ENCODE results near the gene TEF. TPM values are rescaled to one million over a fixed set of nuclear protein-coding genes. Genes with fewer than 3 reads are reported as not detected.

Gene TEF
- polyA plus RNA-seq, 1 of the 3 experiments (the other 2 are of a cell fraction), result 3.6 TPM

GRCh38 chr22:41333806-41334205 lies 47.9 kb upstream of the TEF start:
- H3K79me2 ChIP-seq (ENCODE audit: insufficient read depth), result no peaks in the 10 kb centered on the region
- no peaks in the 10 kb centered on the region for H3K4me1 ChIP-seq (ENCODE audit: control insufficient read depth in 1 of 2, insufficient read depth in 2 of 2, low read depth in 1 of 2, low read length in 1 of 2)
- H3K27me3 ChIP-seq (ENCODE audit: insufficient read depth), result no peaks in the 10 kb centered on the region
- no peak overlapping the region for H2AFZ ChIP-seq (ENCODE audit: low read depth)
- H4K20me1 ChIP-seq (ENCODE audit: insufficient read depth), result no peaks in the 10 kb centered on the region
- no peak overlapping the region for H3K4me3 ChIP-seq (ENCODE audit: low read depth in 2 of 2, low read length in 1 of 2)
- ChIA-PET POLR2A (no interaction called here), CTCF (no interaction called here)
- no peaks in the 10 kb centered on the region for H3F3A ChIP-seq (replicated peaks; ENCODE audit: insufficient read depth)
- H3K9ac ChIP-seq, result no peak overlapping the region
- H3K27ac ChIP-seq (ENCODE audit: low read depth in 2 of 2, low read length in 1 of 2), result no peak overlapping the region
- H3K9me2 ChIP-seq, result no peaks in the 10 kb centered on the region
- H3K9me3 ChIP-seq, result no peaks in the 10 kb centered on the region
- H3K36me3 ChIP-seq (replicated peaks in 1 of 2; ENCODE audit: control insufficient read depth in 1 of 2, insufficient read depth in 2 of 2, low read length in 1 of 2), result peaks cover 0 to 10% of the 10 kb centered on the region in 2 experiments
- 100% methylated on average over 1 of the region's 3 CpGs for WGBS (ENCODE audit: low lambda C conversion rate)
- DNase-seq, result no peak
- TF ChIP-seq CHD2 (IDR thresholded peaks at IDR 0.05; ENCODE audit: low read length, partially characterized antibody), result no peak
- no peak overlapping the region for H3K4me2 ChIP-seq

GRCh38 chr22:41334215-41334614 lies 47.5 kb upstream of the TEF start:
- Histone ChIP-seq H2AFZ (ENCODE audit: low read depth) (no peak overlapping the region), H3K27ac (ENCODE audit: low read depth in 2 of 2, low read length in 1 of 2) (no peak overlapping the region), H3K4me3 (ENCODE audit: low read depth in 2 of 2, low read length in 1 of 2) (no peak overlapping the region), H3K4me2 (no peak overlapping the region), H3K4me1 (ENCODE audit: control insufficient read depth in 1 of 2, insufficient read depth in 2 of 2, low read depth in 1 of 2, low read length in 1 of 2) (no peaks in the 10 kb centered on the region), H3K9me2 (no peaks in the 10 kb centered on the region), H3K27me3 (ENCODE audit: insufficient read depth) (no peaks in the 10 kb centered on the region), H3K36me3 (replicated peaks in 1 of 2; ENCODE audit: control insufficient read depth in 1 of 2, insufficient read depth in 2 of 2, low read length in 1 of 2) (peaks cover 0 to 10% of the 10 kb centered on the region in 2 experiments), H4K20me1 (ENCODE audit: insufficient read depth) (no peaks in the 10 kb centered on the region), H3F3A (replicated peaks; ENCODE audit: insufficient read depth) (no peaks in the 10 kb centered on the region), H3K9ac (no peak overlapping the region), H3K79me2 (ENCODE audit: insufficient read depth) (no peaks in the 10 kb centered on the region), H3K9me3 (no peaks in the 10 kb centered on the region)
- DNase-seq, result no peak
- TF ChIP-seq ELF1 (IDR thresholded peaks at IDR 0.05), result no peak
- TF ChIP-seq MXI1 (IDR thresholded peaks at IDR 0.05; ENCODE audit: low read depth, low read length), result no peak
- no peak for TF ChIP-seq EZH2phosphoT487 (IDR thresholded peaks at IDR 0.05; ENCODE audit: borderline replicate concordance, low read depth)
- TF ChIP-seq NFIC (IDR thresholded peaks at IDR 0.05; ENCODE audit: borderline replicate concordance), result no peak
- TF ChIP-seq POLR2AphosphoS5 (IDR thresholded peaks at IDR 0.05; ENCODE audit: low read depth, low read length), result no peak
- no peak for TF ChIP-seq EP300 (IDR thresholded peaks at IDR 0.05; ENCODE audit: borderline replicate concordance in 1 of 2, low read depth in 1 of 2, low read length in 1 of 2)
- POLR2A ChIA-PET, result no interaction called here
- WGBS (ENCODE audit: low lambda C conversion rate), result 86% methylated on average over 1 of the region's 3 CpGs
- CTCF ChIA-PET, result no interaction called here

GRCh38 chr22:41334951-41335635 lies 46.6 kb upstream of the TEF start:
- TF ChIP-seq YY1 (IDR thresholded peaks at IDR 0.05; ENCODE audit: low read depth) (no peak), FOXJ3 (CRISPR knock-in tag; IDR thresholded peaks at IDR 0.05) (no peak), MXI1 (IDR thresholded peaks at IDR 0.05; ENCODE audit: low read depth, low read length) (no peak), NFIC (IDR thresholded peaks at IDR 0.05; ENCODE audit: borderline replicate concordance) (no peak), NRF1 (IDR thresholded peaks at IDR 0.05; ENCODE audit: low read depth, low read length) (no peak), TAF1 (IDR thresholded peaks at IDR 0.05; ENCODE audit: borderline replicate concordance, low read depth, low read length) (no peak), USF1 (IDR thresholded peaks at IDR 0.05; ENCODE audit: borderline replicate concordance, low read depth) (no peak), JUND (IDR thresholded peaks at IDR 0.05) (no peak), CTCF (IDR thresholded peaks at IDR 0.05) (no peak), FOSL2 (IDR thresholded peaks at IDR 0.05; ENCODE audit: borderline replicate concordance, low read depth) (no peak)
- Histone ChIP-seq H3K4me2 (no peak overlapping the region), H3K4me3 (ENCODE audit: low read depth in 2 of 2, low read length in 1 of 2) (no peak overlapping the region), H3K79me2 (ENCODE audit: insufficient read depth) (no peaks in the 10 kb centered on the region), H4K20me1 (ENCODE audit: insufficient read depth) (no peaks in the 10 kb centered on the region), H3K27ac (ENCODE audit: low read depth in 2 of 2, low read length in 1 of 2) (no peak overlapping the region), H3K27me3 (ENCODE audit: insufficient read depth) (no peaks in the 10 kb centered on the region), H3F3A (replicated peaks; ENCODE audit: insufficient read depth) (no peaks in the 10 kb centered on the region), H3K9me3 (no peaks in the 10 kb centered on the region), H3K36me3 (replicated peaks in 1 of 2; ENCODE audit: control insufficient read depth in 1 of 2, insufficient read depth in 2 of 2, low read length in 1 of 2) (peaks cover 0 to 9% of the 10 kb centered on the region in 2 experiments), H2AFZ (ENCODE audit: low read depth) (no peak overlapping the region), H3K9ac (no peak overlapping the region), H3K9me2 (no peaks in the 10 kb centered on the region), H3K4me1 (ENCODE audit: control insufficient read depth in 1 of 2, insufficient read depth in 2 of 2, low read depth in 1 of 2, low read length in 1 of 2) (no peaks in the 10 kb centered on the region)
- WGBS (ENCODE audit: low lambda C conversion rate), result 93% methylated on average over 3 of the region's 11 CpGs
- ChIA-PET POLR2A (no interaction called here), CTCF (interaction anchor here (1.0 kb wide), 1 partner anchor 33 kb away, joined by 3 read pairs; no protein-coding TSS in a partner anchor)
- no peak for DNase-seq

All from SK-N-SH (cell line).